ENCODE results near the gene MRPL51. TPM values are rescaled to one million over a fixed set of nuclear protein-coding genes. Genes with fewer than 3 reads are reported as not detected.

Gene MRPL51
- total RNA-seq, 2 donors from 2014 or later: 262 to 317 TPM

GRCh38 chr12:6450869-6451347 lies 42.2 kb downstream of the MRPL51 start:
- Mint-ChIP-seq H3K4me3 (peak overlapping the region; percentile 100), H3K4me1 (peaks cover 28% of the 10 kb centered on the region), H3K27ac (peak overlapping the region; percentile 100), H3K9me3 (no peaks in the 10 kb centered on the region), H3K36me3 (ENCODE audit: low read depth) (peaks cover 87% of the 10 kb centered on the region), H3K27me3 (no peaks in the 10 kb centered on the region)
- peak; percentile 6 for ATAC-seq (replicated peaks)

GRCh38 chr12:6450091-6450868 lies 42.8 kb downstream of the MRPL51 start:
- no peak for ATAC-seq (replicated peaks)
- Mint-ChIP-seq H3K4me3 (peak overlapping the region; percentile 100), H3K36me3 (ENCODE audit: low read depth) (peaks cover 87% of the 10 kb centered on the region), H3K27me3 (no peaks in the 10 kb centered on the region), H3K9me3 (no peaks in the 10 kb centered on the region), H3K27ac (peak overlapping the region; percentile 100), H3K4me1 (peaks cover 28% of the 10 kb centered on the region)

GRCh38 chr12:6444704-6445688 lies 48.1 kb downstream of the MRPL51 start, which contains the start of gene CD27:
CD27 (plus strand) TSS chr12:6444955; CDS start chr12:6445096, 141 bp downstream.
- peaks cover 26% of the 10 kb centered on the region for H3K4me1 Mint-ChIP-seq
- H3K36me3 Mint-ChIP-seq (ENCODE audit: low read depth): peaks cover 51% of the 10 kb centered on the region
- peak within 1 kb of the TSS; percentile 80 for H3K27ac Mint-ChIP-seq
- H3K9me3 Mint-ChIP-seq: no peaks in the 10 kb centered on the region
- H3K27me3 Mint-ChIP-seq: no peaks in the 10 kb centered on the region
- ATAC-seq (replicated peaks): peak; percentile 13
- peak within 1 kb of the TSS; percentile 96 for H3K4me3 Mint-ChIP-seq

GRCh38 chr12:6444031-6444430 lies 49.0 kb downstream of the MRPL51 start:
- H3K9me3 Mint-ChIP-seq: no peaks in the 10 kb centered on the region
- H3K36me3 Mint-ChIP-seq (ENCODE audit: low read depth): peaks cover 49% of the 10 kb centered on the region
- no peaks in the 10 kb centered on the region for H3K27me3 Mint-ChIP-seq
- peaks cover 26% of the 10 kb centered on the region for H3K4me1 Mint-ChIP-seq
- H3K27ac Mint-ChIP-seq: peak overlapping the region; percentile 80
- peak overlapping the region; percentile 96 for H3K4me3 Mint-ChIP-seq
- peak; percentile 34 for ATAC-seq (replicated peaks)

- Mint-ChIP-seq H3K4me1 (peaks cover 28% of the 10 kb centered on the region), H3K4me3 (peak overlapping the region; percentile 96), H3K36me3 (ENCODE audit: low read depth) (peaks cover 49% of the 10 kb centered on the region), H3K9me3 (no peaks in the 10 kb centered on the region), H3K27me3 (no peaks in the 10 kb centered on the region), H3K27ac (peak overlapping the region; percentile 80)
- ATAC-seq (replicated peaks): peak; percentile 76
Measured at GRCh38 chr12:6443361-6443983, 49.6 kb downstream of the MRPL51 start.

GRCh38 chr12:6442836-6443235 lies 50.2 kb downstream of the MRPL51 start:
- Mint-ChIP-seq H3K27ac (peak overlapping the region; percentile 80), H3K4me1 (peaks cover 24% of the 10 kb centered on the region), H3K9me3 (no peaks in the 10 kb centered on the region), H3K36me3 (ENCODE audit: low read depth) (peaks cover 43% of the 10 kb centered on the region), H3K4me3 (peak overlapping the region; percentile 96), H3K27me3 (no peaks in the 10 kb centered on the region)
- no peak for ATAC-seq (replicated peaks)

Other genes with a start within 250 kb of the MRPL51 start
- gene PLEKHG6, start 182.6 kb downstream of the MRPL51 start, total RNA-seq: not detected
- 10 to 100 TPM; 42.1 to 74.1 TPM for gene TNFRSF1A, start 151.2 kb downstream of the MRPL51 start, total RNA-seq
- 1 to 10 TPM in 1 of 2 donors, not detected in 1; 1.6 TPM for gene SCNN1A, start 117.7 kb downstream of the MRPL51 start, total RNA-seq
- gene LTBR, start 109.1 kb downstream of the MRPL51 start, total RNA-seq: under 1 TPM; 0.56 to 0.61 TPM
- 10 to 100 TPM; 21.1 to 42.1 TPM for gene CD27, start 48.3 kb downstream of the MRPL51 start, total RNA-seq
- 10 to 100 TPM; 24.1 to 28.2 TPM for gene TAPBPL, start 41.2 kb downstream of the MRPL51 start, total RNA-seq
- gene VAMP1, start 22.6 kb downstream of the MRPL51 start, total RNA-seq: 10 to 100 TPM; 19.9 to 81.8 TPM
- gene NCAPD2, start 840 bp upstream of the MRPL51 start, total RNA-seq: 100 to 1,000 TPM; 167 to 176 TPM
- 1,000 to 10,000 TPM; 7,000 to 9,788 TPM for gene GAPDH, start 41.3 kb upstream of the MRPL51 start, total RNA-seq
- 10 to 100 TPM in 1 of 2 donors, 1 to 10 TPM in 1; 8.0 to 13.0 TPM for gene IFFO1, start 62.8 kb upstream of the MRPL51 start, total RNA-seq
- 100 to 1,000 TPM in 1 of 2 donors, 10 to 100 TPM in 1; 61.6 to 133 TPM for gene NOP2, start 75.0 kb upstream of the MRPL51 start, total RNA-seq
- 100 to 1,000 TPM; 267 to 285 TPM for gene CHD4, start 114.1 kb upstream of the MRPL51 start, total RNA-seq
- gene LPAR5, start 142.7 kb upstream of the MRPL51 start, total RNA-seq: 1 to 10 TPM; 3.1 to 4.5 TPM
- gene ACRBP, start 154.2 kb upstream of the MRPL51 start, total RNA-seq: 1 to 10 TPM in 1 of 2 donors, under 1 TPM in 1; 0.78 to 2.6 TPM
- gene ING4, start 169.9 kb upstream of the MRPL51 start, total RNA-seq: 10 to 100 TPM; 13.4 to 25.6 TPM
- 10 to 100 TPM; 80.6 to 88.7 TPM for gene ZNF384, start 196.1 kb upstream of the MRPL51 start, total RNA-seq
- 1 to 10 TPM in 1 of 2 donors, under 1 TPM in 1; 0.41 to 1.4 TPM for gene PIANP, start 207.6 kb upstream of the MRPL51 start, total RNA-seq
- gene COPS7A, start 230.8 kb upstream of the MRPL51 start, total RNA-seq: 10 to 100 TPM; 36.5 to 38.7 TPM

All from activated T-helper 17 cell treated with anti-CD3 and anti-CD28 coated beads, Interleukin-2, amount 50 U/mL, for 72 hours (primary cell).